ENCODE data around the gene SSX2IP.
"Not testable (repeated sequence)": the region's sequence is repeated elsewhere in the genome, so short reads cannot be mapped to it uniquely, and the experiment has no call there.

The SSX2IP gene

GRCh38 chr1:84726593-84727499 is 36.6 kb upstream of the SSX2IP start:
- no peak for FAIRE-seq
- no peak for DNase-seq (ENCODE audit: insufficient read length, low spot score)
- TF ChIP-seq SPI1 (IDR thresholded peaks at IDR 0.05; ENCODE audit: low read depth, low read length) = no peak
- no peak for TF ChIP-seq POU2F2 (IDR thresholded peaks at IDR 0.05; ENCODE audit: low read depth, low read length)
- TF ChIP-seq PAX5 (IDR thresholded peaks at IDR 0.05; ENCODE audit: insufficient read depth, low read length, severe bottlenecking) = no peak
- TF ChIP-seq POLR2AphosphoS5 (IDR thresholded peaks at IDR 0.05; ENCODE audit: low read depth, low read length) = no peak
- no peak for TF ChIP-seq POLR2A (IDR thresholded peaks at IDR 0.05; ENCODE audit: low read depth, low read length)
- TF ChIP-seq TAF1 (IDR thresholded peaks at IDR 0.05; ENCODE audit: low read depth, low read length) = no peak

DNA sequence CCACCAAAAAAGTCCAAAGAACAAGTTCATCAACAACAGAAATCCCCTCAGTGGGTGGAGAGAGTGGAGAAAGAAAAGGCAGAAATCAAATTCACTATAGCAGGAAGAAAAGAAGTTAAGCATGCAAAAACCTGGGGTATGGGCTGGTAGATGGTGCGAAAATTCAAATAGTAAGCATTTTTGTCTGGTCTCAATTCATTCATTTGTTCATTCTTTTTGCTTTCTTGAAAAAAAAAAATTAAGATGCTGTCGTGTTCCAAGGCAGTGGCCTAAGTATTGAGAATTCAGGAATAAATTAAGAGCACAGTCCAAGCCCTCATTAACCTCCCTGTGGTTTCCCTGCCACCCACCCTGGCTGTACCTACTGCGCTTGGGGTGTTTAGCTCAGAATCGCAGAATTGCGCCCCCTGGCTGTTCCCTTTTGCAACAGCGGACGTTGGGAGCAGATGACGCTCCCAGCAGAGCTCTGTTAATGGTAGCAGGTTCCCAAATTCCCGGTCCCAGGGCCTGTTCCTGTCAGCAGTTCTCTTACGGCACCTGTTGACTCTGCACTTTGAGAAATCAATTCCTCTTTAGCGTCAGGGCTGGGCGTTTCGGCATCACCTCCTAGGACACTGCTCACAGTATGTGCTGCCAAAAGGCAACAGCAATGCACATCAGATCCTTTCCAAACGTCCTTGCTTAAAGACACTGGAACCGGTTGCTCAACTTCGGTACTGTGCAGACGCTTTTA is 34.0 kb upstream of the SSX2IP start:
- FAIRE-seq (no peak), DNase-seq (ENCODE audit: insufficient read length, low spot score) (no peak)
- TF ChIP-seq TAF1 (IDR thresholded peaks at IDR 0.05; ENCODE audit: low read depth, low read length) = no peak
- TF ChIP-seq POLR2A (IDR thresholded peaks at IDR 0.05; ENCODE audit: low read depth, low read length) = no peak
- TF ChIP-seq POU2F2 (IDR thresholded peaks at IDR 0.05; ENCODE audit: low read depth, low read length) = no peak
- TF ChIP-seq PAX5 (IDR thresholded peaks at IDR 0.05; ENCODE audit: insufficient read depth, low read length, severe bottlenecking) = no peak
- no peak for TF ChIP-seq POLR2AphosphoS5 (IDR thresholded peaks at IDR 0.05; ENCODE audit: low read depth, low read length)
- no peak for TF ChIP-seq SPI1 (IDR thresholded peaks at IDR 0.05; ENCODE audit: low read depth, low read length)

GRCh38 chr1:84722794-84723193 is 32.5 kb upstream of the SSX2IP start:
- no peak for TF ChIP-seq POLR2A (IDR thresholded peaks at IDR 0.05; ENCODE audit: low read depth, low read length)
- no peak for TF ChIP-seq PAX5 (IDR thresholded peaks at IDR 0.05; ENCODE audit: insufficient read depth, low read length, severe bottlenecking)
- no peak for TF ChIP-seq SPI1 (IDR thresholded peaks at IDR 0.05; ENCODE audit: low read depth, low read length)
- no peak for TF ChIP-seq POLR2AphosphoS5 (IDR thresholded peaks at IDR 0.05; ENCODE audit: low read depth, low read length)
- TF ChIP-seq POU2F2 (IDR thresholded peaks at IDR 0.05; ENCODE audit: low read depth, low read length) = no peak
- no peak for TF ChIP-seq TAF1 (IDR thresholded peaks at IDR 0.05; ENCODE audit: low read depth, low read length)
- no peak for DNase-seq (ENCODE audit: insufficient read length, low spot score)
- FAIRE-seq = no peak

GRCh38 chr1:84721872-84722271 is 31.6 kb upstream of the SSX2IP start:
- FAIRE-seq = not testable (repeated sequence)

DNA sequence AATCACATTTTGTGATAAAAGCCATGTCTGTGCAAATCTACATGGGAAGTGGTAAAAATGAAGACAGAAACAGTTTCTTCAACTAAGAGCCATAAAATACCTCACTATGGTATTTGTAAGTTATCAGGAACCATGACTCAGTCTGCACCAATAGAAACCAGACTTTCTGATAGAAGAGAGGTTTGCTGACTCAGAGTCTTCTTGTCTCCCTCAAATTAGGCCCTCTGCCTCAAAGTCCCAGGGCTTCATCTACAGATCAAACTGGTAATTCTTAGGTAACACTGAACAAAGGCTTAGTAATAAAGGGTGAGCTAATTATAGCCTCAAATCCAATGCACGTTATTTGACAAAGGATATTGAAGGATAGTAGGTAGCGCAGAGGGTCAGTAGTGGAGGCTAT is 30.9 kb upstream of the SSX2IP start:
- no peak for FAIRE-seq

More at GRCh38 chr1:84721872-84722271, 31.6 kb upstream of the SSX2IP start:
- not testable (repeated sequence) for DNase-seq (ENCODE audit: insufficient read length, low spot score)

GRCh38 chr1:84720221-84720780 is 30.0 kb upstream of the SSX2IP start:
- no peak for TF ChIP-seq PAX5 (IDR thresholded peaks at IDR 0.05; ENCODE audit: insufficient read depth, low read length, severe bottlenecking)
- no peak for TF ChIP-seq TAF1 (IDR thresholded peaks at IDR 0.05; ENCODE audit: low read depth, low read length)
- TF ChIP-seq POU2F2 (IDR thresholded peaks at IDR 0.05; ENCODE audit: low read depth, low read length) = no peak
- no peak for TF ChIP-seq SPI1 (IDR thresholded peaks at IDR 0.05; ENCODE audit: low read depth, low read length)
- TF ChIP-seq POLR2AphosphoS5 (IDR thresholded peaks at IDR 0.05; ENCODE audit: low read depth, low read length) = no peak
- no peak for TF ChIP-seq POLR2A (IDR thresholded peaks at IDR 0.05; ENCODE audit: low read depth, low read length)
- DNase-seq (ENCODE audit: insufficient read length, low spot score) = no peak
- FAIRE-seq = no peak

More for the DNA sequence above, 30.9 kb upstream of the SSX2IP start:
- no peak for DNase-seq (ENCODE audit: insufficient read length, low spot score)
- no peak for TF ChIP-seq POLR2A (IDR thresholded peaks at IDR 0.05; ENCODE audit: low read depth, low read length)
- TF ChIP-seq POU2F2 (IDR thresholded peaks at IDR 0.05; ENCODE audit: low read depth, low read length) = no peak
- TF ChIP-seq POLR2AphosphoS5 (IDR thresholded peaks at IDR 0.05; ENCODE audit: low read depth, low read length) = no peak
- TF ChIP-seq SPI1 (IDR thresholded peaks at IDR 0.05; ENCODE audit: low read depth, low read length) = no peak
- TF ChIP-seq TAF1 (IDR thresholded peaks at IDR 0.05; ENCODE audit: low read depth, low read length) = no peak
- TF ChIP-seq PAX5 (IDR thresholded peaks at IDR 0.05; ENCODE audit: insufficient read depth, low read length, severe bottlenecking) = no peak

GRCh38 chr1:84719543-84720217 is 29.4 kb upstream of the SSX2IP start:
- no peak for TF ChIP-seq TAF1 (IDR thresholded peaks at IDR 0.05; ENCODE audit: low read depth, low read length)
- FAIRE-seq (no peak), DNase-seq (ENCODE audit: insufficient read length, low spot score) (no peak)

GRCh38 chr1:84715342-84716019 is 25.2 kb upstream of the SSX2IP start:
- no peak for DNase-seq (ENCODE audit: insufficient read length, low spot score)

More at GRCh38 chr1:84715342-84716019, 25.2 kb upstream of the SSX2IP start:
- TF ChIP-seq POU2F2 (IDR thresholded peaks at IDR 0.05; ENCODE audit: low read depth, low read length) = no peak
- no peak for TF ChIP-seq TAF1 (IDR thresholded peaks at IDR 0.05; ENCODE audit: low read depth, low read length)
- no peak for TF ChIP-seq POLR2A (IDR thresholded peaks at IDR 0.05; ENCODE audit: low read depth, low read length)
- no peak for TF ChIP-seq PAX5 (IDR thresholded peaks at IDR 0.05; ENCODE audit: insufficient read depth, low read length, severe bottlenecking)
- no peak for TF ChIP-seq POLR2AphosphoS5 (IDR thresholded peaks at IDR 0.05; ENCODE audit: low read depth, low read length)
- FAIRE-seq = no peak
